Lung (tissue), 12 donors: ENCODE results near the gene ANXA3. TPM values are rescaled to one million over a fixed set of nuclear protein-coding genes. Genes with fewer than 3 reads are reported as not detected.

ENCODE experiments used
- ATAC-seq: fragments of 200-7000 bp; cut with Tn5 transposase; one replicate; pipeline ENCODE4 v1.9.1; 2020; ENCODE audit warnings: moderate number of reproducible peaks; ENCODE audit not compliant: insufficient read depth, low FRiP score
- DNase-seq, 3 donors: peaks; one replicate each; pipeline ENCODE4 v3.0.0-alpha.2; 2013 to 2017
- H3K27ac ChIP-seq, 2 donors: one replicate each; pipeline ENCODE4 v1.5.1; 2013; ENCODE audit warnings: mild to moderate bottlenecking in 2 of 2, moderate library complexity in 2 of 2, control low read depth in 1 of 2, inconsistent platforms in 1 of 2, low read depth in 1 of 2, low read length in 1 of 2
- H3K27me3 ChIP-seq, 3 donors: one replicate each; pipeline ENCODE4 v1.5.1; 2013; ENCODE audit warnings: low read length in 2 of 3; ENCODE audit not compliant: control insufficient read depth in 3 of 3, insufficient read depth in 3 of 3
- H3K36me3 ChIP-seq, 4 donors: one replicate each; pipeline ENCODE4 v1.5.1; 2013; ENCODE audit warnings: low read length in 4 of 4, mild to moderate bottlenecking in 1 of 4, moderate library complexity in 1 of 4; ENCODE audit not compliant: control insufficient read depth in 4 of 4, insufficient read depth in 4 of 4
- H3K4me1 ChIP-seq, 5 donors: one replicate each; pipeline ENCODE4 v1.5.1; 2013; ENCODE audit warnings: low read length in 5 of 5, mild to moderate bottlenecking in 2 of 5, moderate library complexity in 1 of 5; ENCODE audit not compliant: control insufficient read depth in 5 of 5, insufficient read depth in 5 of 5
- H3K4me3 ChIP-seq: one replicate; pipeline ENCODE4 v1.5.1; 2013; ENCODE audit warnings: mild to moderate bottlenecking, control low read depth, moderate library complexity
- H3K9ac ChIP-seq, 2 donors: one replicate each; pipeline ENCODE4 v1.5.1; 2013; ENCODE audit warnings: low read length in 2 of 2, control low read depth in 1 of 2; ENCODE audit not compliant: insufficient read depth in 1 of 2
- H3K9me3 ChIP-seq, 4 donors: one replicate each; pipeline ENCODE4 v1.5.1; 2013; ENCODE audit warnings: low read length in 3 of 4, mild to moderate bottlenecking in 1 of 4, moderate library complexity in 1 of 4; ENCODE audit not compliant: control insufficient read depth in 4 of 4, insufficient read depth in 3 of 4
- CTCF ChIP-seq: IDR thresholded peaks from 2 replicates; pipeline ENCODE4 v1.5.1; 2012; ENCODE audit warnings: mild to moderate bottlenecking; ENCODE audit errors: control extremely low read depth, extremely low read depth
- WGBS, 2 donors: extraction: QIAGEN DNeasy Blood & Tissue Kit; methylation state at CpG; one replicate each; pipeline ENCODE4 v1.1.7; 2013; 5-methylcytosine and 5-hydroxymethylcytosine counted together
- polyA plus RNA-seq, 2 donors: library from polyadenylated mRNA; stranded (reverse); fragments of 200-250 nt; gene quantifications; one replicate each; pipeline ENCODE4 v1.2.1, GENCODE V29; 2013
- total RNA-seq, 2 donors: library from RNA; depleted of rRNA in 1 of 2; stranded (reverse); fragments of >200 nt in 1 of 2; gene quantifications; one replicate each; pipeline ENCODE4 v1.2.1, GENCODE V29; 2014 to 2021
- donor health status: control.
- donor health status: control.
- donor health status: Bipolar disorder and iron deficiency.
- donor health status: healthy.
- donor health status: DM: yes; HTN: yes; CAD: no.

Gene ANXA3
- total and polyA plus RNA-seq, 4 donors, result 84.1 to 244 (median 156) TPM

- 18 to 23% methylated on average over 10 of the region's 10 CpGs for WGBS, 2 donors
- peak in 2 of 3 donors; percentile 34 to 35 for DNase-seq
- TF ChIP-seq CTCF, result no peak
Observed at GRCh38 chr4:78552389-78553042, 946 bp downstream of the ANXA3 start.

GRCh38 chr4:78553043-78553396 is 1.4 kb downstream of the ANXA3 start:
- peaks cover 0 to 8% (median 0%) of the 10 kb centered on the region in 3 donors for H3K27me3 ChIP-seq
- no peak overlapping the region for H3K4me3 ChIP-seq
- H3K36me3 ChIP-seq, result no peaks in the 10 kb centered on the region
- ATAC-seq, result no peak
- peak overlapping the region; percentile 66 to 89 for H3K27ac ChIP-seq
- H3K4me1 ChIP-seq, result peaks cover 0 to 23% (median 5%) of the 10 kb centered on the region in 5 donors
- no peak for DNase-seq
- H3K9me3 ChIP-seq, result no peaks in the 10 kb centered on the region
- WGBS, 2 donors, result 54 to 70% methylated on average over 3 of the region's 3 CpGs
- TF ChIP-seq CTCF, result no peak
- peak overlapping the region in 1 of 2 donors; percentile 54 for H3K9ac ChIP-seq

More at GRCh38 chr4:78552389-78553042, 946 bp downstream of the ANXA3 start:
- peak; percentile 48 for ATAC-seq
- Histone ChIP-seq H3K4me3 (peak overlapping the region; percentile 74), H3K9ac (peak overlapping the region; percentile 54 to 84), H3K4me1 (peaks cover 0 to 23% (median 5%) of the 10 kb centered on the region in 5 donors), H3K9me3 (no peaks in the 10 kb centered on the region), H3K27me3 (peaks cover 0 to 8% (median 0%) of the 10 kb centered on the region in 3 donors), H3K36me3 (no peaks in the 10 kb centered on the region), H3K27ac (peak overlapping the region; percentile 80 to 98)

GRCh38 chr4:78553529-78554060 is 2.0 kb downstream of the ANXA3 start:
- Histone ChIP-seq H3K9ac (no peak overlapping the region), H3K36me3 (no peaks in the 10 kb centered on the region), H3K4me1 (peaks cover 0 to 23% (median 5%) of the 10 kb centered on the region in 5 donors), H3K9me3 (no peaks in the 10 kb centered on the region), H3K27me3 (peaks cover 0 to 8% (median 0%) of the 10 kb centered on the region in 3 donors), H3K4me3 (no peak overlapping the region), H3K27ac (peak overlapping the region; percentile 33 to 66)
- ATAC-seq (no peak), DNase-seq (peak in 1 of 3 donors; percentile 26)
- TF ChIP-seq CTCF, result no peak

GRCh38 chr4:78556665-78557064 is 5.1 kb downstream of the ANXA3 start:
- TF ChIP-seq CTCF, result no peak
- ATAC-seq (no peak), DNase-seq (no peak)
- H3K36me3 ChIP-seq, result no peaks in the 10 kb centered on the region
- H3K27ac ChIP-seq, result no peak overlapping the region
- no peak overlapping the region for H3K4me3 ChIP-seq
- no peak overlapping the region for H3K9ac ChIP-seq
- no peaks in the 10 kb centered on the region for H3K9me3 ChIP-seq
- peaks cover 5 to 16% (median 7%) of the 10 kb centered on the region in 5 donors for H3K4me1 ChIP-seq
- no peaks in the 10 kb centered on the region for H3K27me3 ChIP-seq
- WGBS, 2 donors, result 70 to 74% methylated on average over 4 of the region's 4 CpGs
